Vagina (tissue), 2 donors: ENCODE measurements around the gene RGR. TPM values are rescaled to one million over a fixed set of nuclear protein-coding genes. Genes with fewer than 3 reads are reported as not detected.

ENCODE experiments used
- DNase-seq, 2 donors: peaks; one replicate each; pipeline ENCODE4 v3.0.0-alpha.2; 2017; ENCODE audit errors: extremely low spot score in 2 of 2
- H3K27ac ChIP-seq: fragments of 200-600 bp; sonication (generic); one replicate; pipeline ENCODE4 v1.5.1; 2019
- H3K27me3 ChIP-seq: fragments of 200-600 bp; sonication (generic); one replicate; pipeline ENCODE4 v1.5.1; 2019
- H3K36me3 ChIP-seq, 2 donors: fragments of 200-600 bp; sonication (generic); one replicate each; pipeline ENCODE4 v1.5.1; 2017 to 2019
- H3K4me1 ChIP-seq: fragments of 200-600 bp; sonication (generic); one replicate; pipeline ENCODE4 v1.5.1; 2019
- H3K4me3 ChIP-seq, 2 donors: fragments of 200-600 bp; sonication (generic); 1 replicate in 1 of 2; 2 replicates in 1 of 2; pipeline ENCODE4 v1.5.1; 2016 to 2019
- H3K9me3 ChIP-seq: fragments of 200-600 bp; sonication (generic); one replicate; pipeline ENCODE4 v1.5.1; 2019
- POLR2A ChIP-seq, 2 donors: fragments of 450-650 bp; IDR thresholded peaks; one replicate each; pipeline ENCODE4 v1.6.1; 2017; ENCODE audit warnings: antibody characterized with exemption in 2 of 2, mild to moderate bottlenecking in 2 of 2, moderate library complexity in 2 of 2
- POLR2AphosphoS5 ChIP-seq, 2 donors: sonication (generic); formaldehyde crosslinking; IDR thresholded peaks; one replicate each; pipeline ENCODE4 v1.9.0; 2017; ENCODE audit warnings: antibody characterized with exemption in 2 of 2, mild to moderate bottlenecking in 2 of 2, low read depth in 1 of 2; ENCODE audit not compliant: insufficient read depth in 1 of 2
- intact Hi-C: fragments of 100-400 bp; cut with DNase I; formaldehyde crosslinking; loops from one replicate; pipeline ENCODE4 v1.15.1; 2023
- total RNA-seq: library from RNA; depleted of rRNA; stranded (reverse); fragments of >200 nt; gene quantifications from one replicate; pipeline ENCODE4 v1.2.3, GENCODE V29; 2016
- TF ChIP-seq, protein P1 (sequence below), 3 experiments: fragments of 450-650 bp in 2 of 3; fragments of 200-600 bp in 1 of 3; sonication (generic) in 1 of 3; IDR thresholded peaks; one replicate each; pipeline ENCODE4 v1.5.1; 2017 to 2019; ENCODE audit warnings: antibody characterized with exemption in 3 of 3, mild to moderate bottlenecking in 2 of 3, moderate library complexity in 2 of 3

RGR gene
- total RNA-seq, 1 donor from 2014 or later: not detected

DNA sequence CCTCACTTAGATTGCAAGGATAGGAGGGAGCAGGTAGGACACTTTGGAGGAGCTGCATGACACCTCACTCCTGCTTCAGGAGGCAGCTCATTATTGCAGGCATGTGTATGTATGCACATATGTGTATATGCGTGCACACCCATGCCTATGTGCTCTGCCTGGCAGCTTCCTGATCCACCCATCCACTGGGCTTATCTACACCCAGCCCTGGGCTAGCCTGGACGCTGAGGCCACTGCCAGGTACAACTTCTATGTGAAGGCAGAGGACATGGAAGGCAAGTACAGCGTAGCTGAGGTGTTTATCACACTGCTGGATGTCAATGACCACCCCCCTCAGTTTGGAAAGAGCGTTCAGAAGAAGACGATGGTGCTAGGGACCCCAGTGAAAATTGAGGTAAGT lies 32.8 kb upstream of the RGR start:
- Histone ChIP-seq H3K9me3 (no peaks in the 10 kb centered on the region), H3K4me3 (no peak overlapping the region), H3K4me1 (no peaks in the 10 kb centered on the region), H3K36me3 (no peaks in the 10 kb centered on the region), H3K27me3 (no peaks in the 10 kb centered on the region), H3K27ac (no peak overlapping the region)
- DNase-seq: no peak
- intact Hi-C loops: no loop called here
- TF ChIP-seq, protein P1, sequence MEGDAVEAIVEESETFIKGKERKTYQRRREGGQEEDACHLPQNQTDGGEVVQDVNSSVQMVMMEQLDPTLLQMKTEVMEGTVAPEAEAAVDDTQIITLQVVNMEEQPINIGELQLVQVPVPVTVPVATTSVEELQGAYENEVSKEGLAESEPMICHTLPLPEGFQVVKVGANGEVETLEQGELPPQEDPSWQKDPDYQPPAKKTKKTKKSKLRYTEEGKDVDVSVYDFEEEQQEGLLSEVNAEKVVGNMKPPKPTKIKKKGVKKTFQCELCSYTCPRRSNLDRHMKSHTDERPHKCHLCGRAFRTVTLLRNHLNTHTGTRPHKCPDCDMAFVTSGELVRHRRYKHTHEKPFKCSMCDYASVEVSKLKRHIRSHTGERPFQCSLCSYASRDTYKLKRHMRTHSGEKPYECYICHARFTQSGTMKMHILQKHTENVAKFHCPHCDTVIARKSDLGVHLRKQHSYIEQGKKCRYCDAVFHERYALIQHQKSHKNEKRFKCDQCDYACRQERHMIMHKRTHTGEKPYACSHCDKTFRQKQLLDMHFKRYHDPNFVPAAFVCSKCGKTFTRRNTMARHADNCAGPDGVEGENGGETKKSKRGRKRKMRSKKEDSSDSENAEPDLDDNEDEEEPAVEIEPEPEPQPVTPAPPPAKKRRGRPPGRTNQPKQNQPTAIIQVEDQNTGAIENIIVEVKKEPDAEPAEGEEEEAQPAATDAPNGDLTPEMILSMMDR (IDR thresholded peaks at IDR 0.05): no peak
- TF ChIP-seq POLR2AphosphoS5 (IDR thresholded peaks at IDR 0.05; ENCODE audit: insufficient read depth in 1 of 2, low read depth in 1 of 2) (no peak), POLR2A (IDR thresholded peaks at IDR 0.05) (no peak)

- H3K4me3 ChIP-seq: no peak overlapping the region
- TF ChIP-seq, protein P1 (IDR thresholded peaks at IDR 0.05): no peak
- TF ChIP-seq POLR2A (IDR thresholded peaks at IDR 0.05) (no peak), POLR2AphosphoS5 (IDR thresholded peaks at IDR 0.05; ENCODE audit: insufficient read depth in 1 of 2, low read depth in 1 of 2) (no peak)
- no peaks in the 10 kb centered on the region for H3K27me3 ChIP-seq
- no peaks in the 10 kb centered on the region for H3K4me1 ChIP-seq
- no peaks in the 10 kb centered on the region for H3K9me3 ChIP-seq
- H3K27ac ChIP-seq: no peak overlapping the region
- DNase-seq: no peak
- no peaks in the 10 kb centered on the region for H3K36me3 ChIP-seq
- intact Hi-C loops: no loop called here
Observed at GRCh38 chr10:84213076-84213475, 31.8 kb upstream of the RGR start.

DNA sequence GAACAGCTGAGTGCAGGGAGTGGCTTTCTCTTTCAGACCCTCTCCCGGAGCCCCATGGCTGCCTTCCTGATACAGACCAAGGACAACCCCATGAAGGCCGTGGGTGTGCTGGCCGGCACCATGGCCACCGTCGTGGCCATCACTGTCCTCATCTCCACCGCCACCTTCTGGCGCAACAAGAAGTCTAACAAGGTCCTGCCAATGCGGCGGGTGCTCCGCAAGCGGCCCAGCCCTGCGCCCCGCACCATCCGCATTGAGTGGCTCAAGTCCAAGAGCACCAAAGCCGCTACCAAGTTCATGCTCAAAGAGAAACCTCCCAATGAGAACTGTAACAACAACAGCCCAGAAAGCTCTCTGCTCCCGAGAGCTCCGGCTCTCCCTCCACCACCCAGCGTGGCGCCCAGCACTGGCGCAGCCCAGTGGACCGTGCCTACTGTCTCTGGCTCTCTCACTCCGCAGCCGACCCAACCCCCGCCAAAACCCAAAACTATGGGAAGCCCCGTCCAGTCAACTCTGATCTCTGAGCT lies 30.7 kb upstream of the RGR start:
- intact Hi-C loops: no loop called here
- Histone ChIP-seq H3K4me1 (no peaks in the 10 kb centered on the region), H3K27me3 (no peaks in the 10 kb centered on the region), H3K36me3 (no peaks in the 10 kb centered on the region), H3K27ac (no peak overlapping the region), H3K4me3 (no peak overlapping the region), H3K9me3 (no peaks in the 10 kb centered on the region)
- TF ChIP-seq POLR2A (IDR thresholded peaks at IDR 0.05): no peak
- TF ChIP-seq, protein P1 (IDR thresholded peaks at IDR 0.05): no peak
- TF ChIP-seq POLR2AphosphoS5 (IDR thresholded peaks at IDR 0.05; ENCODE audit: insufficient read depth in 1 of 2, low read depth in 1 of 2): no peak
- DNase-seq: no peak

DNA sequence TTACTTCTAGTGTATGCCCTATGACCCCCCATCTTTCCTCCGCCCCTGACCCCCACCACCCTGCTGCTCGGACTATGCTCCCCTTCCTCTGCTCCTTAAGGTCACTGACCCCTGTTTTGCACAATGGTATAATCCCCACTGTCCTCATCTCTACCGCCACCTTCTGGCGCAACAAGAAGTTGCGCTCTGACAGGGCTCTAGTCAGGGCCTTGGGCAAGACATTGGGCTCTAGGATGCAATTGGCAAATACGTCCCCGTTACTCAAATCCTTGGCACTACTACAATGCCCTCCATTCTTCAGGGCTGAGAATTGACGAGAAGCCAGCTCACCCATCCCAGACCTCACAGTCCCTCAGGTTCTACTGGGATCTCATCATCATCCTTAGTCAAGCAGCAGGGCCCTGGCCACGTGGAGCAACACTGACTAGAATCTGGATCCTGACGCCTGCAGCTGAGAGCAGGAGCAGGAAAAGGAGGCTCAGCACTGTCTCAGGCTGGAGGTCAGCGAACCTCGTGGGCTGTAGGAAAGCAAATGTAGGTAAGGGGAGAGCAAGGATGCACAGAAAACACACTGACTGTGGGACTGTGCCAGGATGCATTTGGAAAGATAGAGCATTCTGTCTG lies 30.1 kb upstream of the RGR start:
- DNase-seq: no peak
- Histone ChIP-seq H3K4me1 (no peaks in the 10 kb centered on the region), H3K36me3 (no peaks in the 10 kb centered on the region), H3K4me3 (no peak overlapping the region), H3K9me3 (no peaks in the 10 kb centered on the region), H3K27ac (no peak overlapping the region), H3K27me3 (no peaks in the 10 kb centered on the region)
- intact Hi-C loops: no loop called here
- TF ChIP-seq POLR2A (IDR thresholded peaks at IDR 0.05) (no peak), POLR2AphosphoS5 (IDR thresholded peaks at IDR 0.05; ENCODE audit: insufficient read depth in 1 of 2, low read depth in 1 of 2) (no peak)
- TF ChIP-seq, protein P1 (IDR thresholded peaks at IDR 0.05): no peak

DNA sequence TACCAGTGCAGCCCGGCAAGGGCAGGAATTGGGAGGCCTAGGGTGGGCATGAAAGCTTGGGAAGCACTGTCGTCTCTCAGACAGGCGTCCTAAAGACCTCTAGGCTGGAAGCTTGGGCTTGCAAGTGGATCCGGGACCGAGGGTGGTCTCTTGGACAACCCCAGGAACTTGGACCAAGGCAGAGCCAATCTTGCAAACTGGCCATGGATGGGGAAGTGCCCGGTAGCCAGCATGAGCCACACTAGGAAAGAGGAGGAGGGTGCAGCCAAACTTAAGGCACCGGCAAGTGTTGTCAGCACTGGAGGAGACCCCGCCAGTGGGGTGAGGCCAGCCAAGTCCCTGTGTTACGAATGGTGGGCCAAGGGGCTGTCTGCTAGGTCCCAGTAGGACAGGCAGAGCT lies 28.0 kb upstream of the RGR start:
- no peak for DNase-seq
- no peak for TF ChIP-seq POLR2AphosphoS5 (IDR thresholded peaks at IDR 0.05; ENCODE audit: insufficient read depth in 1 of 2, low read depth in 1 of 2)
- TF ChIP-seq, protein P1 (IDR thresholded peaks at IDR 0.05): no peak
- no peak for TF ChIP-seq POLR2A (IDR thresholded peaks at IDR 0.05)
- Histone ChIP-seq H3K27me3 (no peaks in the 10 kb centered on the region), H3K4me3 (no peak overlapping the region), H3K36me3 (no peaks in the 10 kb centered on the region), H3K4me1 (no peaks in the 10 kb centered on the region), H3K9me3 (no peaks in the 10 kb centered on the region), H3K27ac (no peak overlapping the region)
- intact Hi-C loops: no loop called here
